ENCODE measurements around the gene SERPINB10. TPM values are rescaled to one million over a fixed set of nuclear protein-coding genes. Genes with fewer than 3 reads are reported as not detected.

SERPINB10 gene
- total and polyA plus RNA-seq, 2 of the 8 experiments (the other 6 are each of a cell fraction or from before 2014, with no cell fraction given), result not detected

DNA sequence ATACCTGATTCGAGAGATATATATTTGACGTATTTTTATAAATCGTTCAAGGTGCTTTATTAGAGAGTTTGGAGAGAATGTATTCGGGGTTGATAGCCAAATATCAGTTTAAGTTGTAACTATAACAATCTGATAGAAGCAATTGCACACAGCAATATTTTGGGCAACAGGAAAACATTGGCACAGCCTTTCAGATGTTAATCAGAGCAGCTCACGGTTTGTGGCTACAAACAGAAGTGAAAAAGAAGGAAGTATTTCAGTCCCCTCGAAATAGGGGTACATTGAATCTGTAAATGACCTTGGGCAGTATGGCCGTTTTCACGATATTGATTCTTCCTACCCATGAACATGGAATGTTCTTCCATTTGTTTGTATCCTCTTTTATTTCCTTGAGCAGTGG lies 20.6 kb downstream of the SERPINB10 start:
- Histone ChIP-seq H2BK120ac (replicated peaks; ENCODE audit: low read depth, low read length) (no peak overlapping the region), H3K27ac (ENCODE audit: low read depth, low read length) (no peak overlapping the region), H3K18ac (ENCODE audit: extremely low read depth, low read length) (no peak overlapping the region), H4K5ac (ENCODE audit: insufficient read length, low read depth, low read length) (no peak overlapping the region), H2AFZ (ENCODE audit: low read length) (no peak overlapping the region), H2BK12ac (ENCODE audit: low read depth, low read length) (no peak overlapping the region), H4K91ac (replicated peaks; ENCODE audit: insufficient read length, low read length) (no peak overlapping the region), H3K9me3 (ENCODE audit: insufficient read depth in 2 of 2, low read depth in 1 of 2, low read length in 1 of 2) (no peaks in the 10 kb centered on the region), H4K20me1 (replicated peaks in 1 of 2; ENCODE audit: control insufficient read depth in 1 of 2, insufficient read depth in 2 of 2, low read length in 2 of 2) (no peaks in the 10 kb centered on the region), H4K8ac (ENCODE audit: extremely low read depth, insufficient read depth, low read length) (no peak overlapping the region), H2BK20ac (ENCODE audit: low read length) (no peak overlapping the region), H2AK5ac (ENCODE audit: low read depth, low read length) (no peak overlapping the region), H3K23ac (ENCODE audit: insufficient read length) (no peak overlapping the region), H2BK5ac (ENCODE audit: low read depth, low read length) (no peak overlapping the region), H2BK15ac (ENCODE audit: low read length) (no peak overlapping the region), H3K79me1 (ENCODE audit: low read depth, low read length) (no peaks in the 10 kb centered on the region), H3K27me3 (replicated peaks in 1 of 4; ENCODE audit: control insufficient read depth in 3 of 4, extremely low read depth in 1 of 4, insufficient read depth in 3 of 4, low read length in 3 of 4) (no peaks in the 10 kb centered on the region), H3K36me3 (ENCODE audit: control insufficient read depth in 2 of 4, insufficient read depth in 4 of 4, low read length in 3 of 4) (no peaks in the 10 kb centered on the region), H3K4ac (replicated peaks; ENCODE audit: insufficient read length, low read depth, low read length) (no peak overlapping the region), H3K79me2 (ENCODE audit: control insufficient read depth in 1 of 2, insufficient read depth in 2 of 2, low read length in 2 of 2) (no peaks in the 10 kb centered on the region), H3K4me1 (replicated peaks in 1 of 4; ENCODE audit: control insufficient read depth in 3 of 4, insufficient read depth in 4 of 4, low read length in 3 of 4) (no peaks in the 10 kb centered on the region), H3K14ac (ENCODE audit: insufficient read length) (no peak overlapping the region), H3K4me3 (ENCODE audit: extremely low read depth in 1 of 4, insufficient read depth in 2 of 4, low read depth in 3 of 4, low read length in 4 of 4) (no peak overlapping the region), H3K56ac (replicated peaks; ENCODE audit: insufficient read length, low read depth, low read length) (no peak overlapping the region), H3K4me2 (ENCODE audit: insufficient read depth in 1 of 2, low read depth in 2 of 2, low read length in 2 of 2) (no peak overlapping the region), H3K9ac (replicated peaks in 1 of 4; ENCODE audit: extremely low read depth in 1 of 4, low read depth in 3 of 4, low read length in 3 of 4) (no peak overlapping the region), H3K23me2 (ENCODE audit: low read depth, low read length) (no peaks in the 10 kb centered on the region)
- 87 to 100% methylated on average over 3 to 8 of the region's 8 CpGs for WGBS, 2 experiments (ENCODE audit: extremely low coverage in 1 of 2, insufficient coverage in 1 of 2, insufficient read length in 1 of 2, insufficient replicate concordance in 2 of 2, low coverage in 1 of 2, low lambda C conversion rate in 2 of 2, missing lambda C conversion rate in 1 of 2)
- ChIA-PET POLR2A (ENCODE audit: partially characterized antibody) (no interaction called here), CTCF (ENCODE audit: partially characterized antibody) (interaction anchor here (1.0 to 1.4 kb wide), 4 partner anchors 8 to 66 kb away, joined by 3 to 5 read pairs (median 4); partner anchors contain the start of gene SERPINB10)
- no peak for DNase-seq (ENCODE audit: low read depth in 1 of 2, low spot score in 2 of 2)
- FAIRE-seq, result no peak
- TF ChIP-seq RBBP5 (IDR thresholded peaks at IDR 0.05; ENCODE audit: borderline replicate concordance, low read depth, low read length) (no peak), SAP30 (IDR thresholded peaks at IDR 0.05; ENCODE audit: insufficient read depth, insufficient replicate concordance, low read length) (no peak), SIN3A (conservative IDR thresholded peaks at IDR 0.05 in 1 of 2, IDR thresholded peaks at IDR 0.05 in 1 of 2; ENCODE audit: low read depth in 1 of 2, low read length in 2 of 2) (no peak), GTF2F1 (IDR thresholded peaks at IDR 0.05; ENCODE audit: borderline replicate concordance, low read depth, low read length) (no peak), KDM5A (IDR thresholded peaks at IDR 0.05; ENCODE audit: low read length) (no peak), EZH2 (IDR thresholded peaks at IDR 0.05; ENCODE audit: low read depth, low read length, severe bottlenecking) (no peak), POLR2A (IDR thresholded peaks at IDR 0.05; ENCODE audit: control extremely low read depth in 1 of 2, low read depth in 2 of 2, low read length in 2 of 2) (no peak), CHD1 (IDR thresholded peaks at IDR 0.05; ENCODE audit: low read depth, low read length) (no peak), TAF1 (IDR thresholded peaks at IDR 0.05; ENCODE audit: low read depth, low read length) (no peak), RXRA (IDR thresholded peaks at IDR 0.05; ENCODE audit: insufficient read depth, low read depth, low read length) (no peak), NRF1 (IDR thresholded peaks at IDR 0.05; ENCODE audit: low read depth, low read length) (no peak), SRF (IDR thresholded peaks at IDR 0.05; ENCODE audit: low read depth, low read length) (no peak), SP2 (IDR thresholded peaks at IDR 0.05; ENCODE audit: low read length) (no peak), FOSL1 (IDR thresholded peaks at IDR 0.05; ENCODE audit: insufficient read depth, low read depth, low read length) (no peak), ASH2L (IDR thresholded peaks at IDR 0.05; ENCODE audit: low read length) (no peak), TAF7 (optimal IDR thresholded peaks at IDR 0.05; ENCODE audit: borderline replicate concordance, low read depth, low read length) (no peak)

Data from H1 (cell line).